HCT116 (cell line): ENCODE measurements around the gene DFFA. TPM values are rescaled to one million over a fixed set of nuclear protein-coding genes. Genes with fewer than 3 reads are reported as not detected.

Experiments used
- ATAC-seq: fragments of 200-7000 bp; cut with Tn5 transposase; 2 replicates; pipeline ENCODE4 v1.9.1; 2020; ENCODE audit warnings: mild to moderate bottlenecking, moderate library complexity
- BruUV-seq: library from RNA; stranded (reverse); fragments of 400-500 nt; replicated peaks from 2 replicates; lab custom pipeline; 2021; lab: Mats Ljungman, UMichigan
- CTCF ChIA-PET: fragments of 300-600 bp; sonication (Branson Sonifier 250); formaldehyde crosslinking; loops from one replicate; lab custom pipeline; 2021; ENCODE audit warnings: antibody characterized with exemption; lab: Charles Lee
- POLR2A ChIA-PET: fragments of 300-600, 350-600 bp; sonication (Branson Sonifier 250); formaldehyde crosslinking; loops from one replicate; lab custom pipeline; 2021; ENCODE audit warnings: antibody characterized with exemption; lab: Charles Lee
- RAD21 ChIA-PET, 2 experiments: fragments of 300-600 bp; sonication (Branson Sonifier 250); formaldehyde crosslinking; loops; one replicate each; lab custom pipeline; 2023; ENCODE audit warnings: low total read pairs in 2 of 2; ENCODE audit not compliant: uncharacterized antibody in 2 of 2, unreplicated experiment in 2 of 2, low non-redundant PET in 1 of 2; lab: Charles Lee
- DNase-seq: peaks from one replicate; pipeline ENCODE4 v3.0.0-alpha.2; 2010; ENCODE audit warnings: low read depth, low spot score
- H2AFZ ChIP-seq: fragments of 200-600 bp; shearing (Covaris generic), sonication (generic); 2 replicates; pipeline ENCODE4 v1.6.1; 2017; ENCODE audit warnings: low read depth, mixed run types, mixed read lengths, antibody characterized with exemption, low read length; ENCODE audit not compliant: poor library complexity, severe bottlenecking
- H3K27ac ChIP-seq: 2 replicates; pipeline ENCODE4 v1.5.1; 2012; ENCODE audit warnings: low read depth, low read length
- H3K27me3 ChIP-seq: fragments of 200-600 bp; sonication (generic); 2 replicates; pipeline ENCODE4 v1.6.1; 2016; ENCODE audit warnings: mixed run types, low read length, mixed read lengths; ENCODE audit not compliant: insufficient read depth
- H3K36me3 ChIP-seq, 2 experiments: fragments of 200-500 bp in 1 of 2; fragments of 200-600 bp in 1 of 2; sonication (Bioruptor generic) in 1 of 2; sonication (generic) in 1 of 2; 2 replicates each; pipeline versions ENCODE4 v1.5.1 to v1.6.1; 2014 to 2016; ENCODE audit warnings: low read length in 2 of 2, inconsistent platforms in 1 of 2, mixed read lengths in 1 of 2, mixed run types in 1 of 2; ENCODE audit not compliant: insufficient read depth in 2 of 2, control insufficient read depth in 1 of 2
- H3K4me1 ChIP-seq, 2 experiments: fragments of 200-600 bp in 1 of 2; sonication (generic) in 1 of 2; 2 replicates each; pipeline versions ENCODE4 v1.5.1 to v1.6.1; 2012 to 2017; ENCODE audit warnings: low read length in 2 of 2, inconsistent platforms in 1 of 2, mild to moderate bottlenecking in 1 of 2, mixed read lengths in 1 of 2, mixed run types in 1 of 2, moderate library complexity in 1 of 2; ENCODE audit not compliant: insufficient read depth in 2 of 2, control insufficient read depth in 1 of 2
- H3K4me2 ChIP-seq: fragments of 200-600 bp; sonication (generic); 2 replicates; pipeline ENCODE4 v1.6.1; 2017; ENCODE audit warnings: mixed run types, low read length, mixed read lengths
- H3K4me3 ChIP-seq, 2 experiments: fragments of 200-600 bp in 1 of 2; sonication (generic) in 1 of 2; replicated peaks in 1 of 2; 2 replicates each; pipeline ENCODE4 v1.5.1; 2011 to 2016; ENCODE audit warnings: low read length in 2 of 2, control low read depth in 1 of 2, low read depth in 1 of 2, mild to moderate bottlenecking in 1 of 2, mixed read lengths in 1 of 2, mixed run types in 1 of 2
- H3K79me2 ChIP-seq: fragments of 200-600 bp; sonication (generic); 2 replicates; pipeline ENCODE4 v1.6.1; 2017; ENCODE audit warnings: mild to moderate bottlenecking, mixed run types, low read length, moderate library complexity, mixed read lengths; ENCODE audit not compliant: insufficient read depth
- H3K9ac ChIP-seq: fragments of 200-600 bp; sonication (generic); 2 replicates; pipeline ENCODE4 v1.6.1; 2016; ENCODE audit warnings: low read length, mixed read lengths
- H3K9me2 ChIP-seq: fragments of 200-600 bp; sonication (generic), shearing (Covaris generic); 2 replicates; pipeline ENCODE4 v1.6.1; 2017; ENCODE audit warnings: mixed run types, mild to moderate bottlenecking, moderate library complexity; ENCODE audit not compliant: insufficient read depth
- H3K9me3 ChIP-seq, 2 experiments: fragments of 200-500 bp in 1 of 2; fragments of 200-600 bp in 1 of 2; sonication (Bioruptor generic) in 1 of 2; sonication (generic) in 1 of 2; 2 replicates each; pipeline ENCODE4 v1.6.1; 2014 to 2017; ENCODE audit warnings: low read length in 2 of 2, mixed read lengths in 2 of 2, inconsistent platforms in 1 of 2, low read depth in 1 of 2, mild to moderate bottlenecking in 1 of 2, mixed run types in 1 of 2, moderate library complexity in 1 of 2; ENCODE audit not compliant: control insufficient read depth in 1 of 2, insufficient read depth in 1 of 2
- H4K20me1 ChIP-seq: fragments of 200-600 bp; sonication (generic), shearing (Covaris generic); 2 replicates; pipeline ENCODE4 v1.6.1; 2017; ENCODE audit warnings: mixed run types, mild to moderate bottlenecking, moderate library complexity; ENCODE audit not compliant: insufficient read depth
- CBX3 ChIP-seq: IDR thresholded peaks from 2 replicates; pipeline ENCODE4 v1.6.1; 2012; ENCODE audit warnings: low read depth
- CEBPB ChIP-seq: IDR thresholded peaks from 2 replicates; pipeline ENCODE4 v1.6.1; 2012; ENCODE audit warnings: low read depth
- EGR1 ChIP-seq: IDR thresholded peaks from 2 replicates; pipeline ENCODE4 v1.6.1; 2012; ENCODE audit warnings: low read depth
- ELF1 ChIP-seq: IDR thresholded peaks from 2 replicates; pipeline ENCODE4 v1.6.1; 2012; ENCODE audit warnings: low read depth, borderline replicate concordance
- EZH2 ChIP-seq: fragments of 200-600 bp; sonication (generic); IDR thresholded peaks from 2 replicates; pipeline ENCODE4 v1.6.1; 2017; ENCODE audit warnings: antibody characterized with exemption, mixed run types
- EZH2phosphoT487 ChIP-seq: fragments of 200-600 bp; IDR thresholded peaks from 2 replicates; pipeline ENCODE4 v1.6.1; 2018; ENCODE audit warnings: antibody characterized with exemption, borderline replicate concordance
- JUND ChIP-seq: IDR thresholded peaks from 2 replicates; pipeline ENCODE4 v1.6.1; 2012
- POLR2AphosphoS5 ChIP-seq: IDR thresholded peaks from 2 replicates; pipeline ENCODE4 v1.6.1; 2011; ENCODE audit warnings: mild to moderate bottlenecking, low read depth, low read length, moderate library complexity
- RAD21 ChIP-seq: IDR thresholded peaks from 2 replicates; pipeline ENCODE4 v1.6.1; 2012; ENCODE audit warnings: low read depth, mild to moderate bottlenecking
- SIN3A ChIP-seq: IDR thresholded peaks from 2 replicates; pipeline ENCODE4 v1.6.1; 2012; ENCODE audit warnings: low read depth
- SP1 ChIP-seq: IDR thresholded peaks from 2 replicates; pipeline ENCODE4 v1.6.1; 2012; ENCODE audit warnings: low read depth
- SRF ChIP-seq: IDR thresholded peaks from 2 replicates; pipeline ENCODE4 v1.6.1; 2012; ENCODE audit warnings: low read depth
- TCF7L2 ChIP-seq: IDR thresholded peaks from 2 replicates; pipeline ENCODE4 v1.7.0; 2011; ENCODE audit warnings: borderline replicate concordance, inconsistent platforms; ENCODE audit not compliant: insufficient read depth, insufficient read length; ENCODE audit errors: extremely low read depth
- YY1 ChIP-seq: IDR thresholded peaks from 2 replicates; pipeline ENCODE4 v1.6.1; 2011; ENCODE audit warnings: low read length, low read depth, moderate library complexity, mild to moderate bottlenecking; ENCODE audit not compliant: insufficient replicate concordance; ENCODE audit errors: extremely low read depth
- ZFX ChIP-seq: fragments of 450-650 bp; IDR thresholded peaks from 2 replicates; pipeline ENCODE4 v1.6.1; 2017
- ZNF274 ChIP-seq: fragments of 200-500 bp; sonication (Bioruptor generic); IDR thresholded peaks from 2 replicates; pipeline ENCODE4 v1.6.1; 2014; ENCODE audit warnings: mild to moderate bottlenecking, low read depth, low read length, inconsistent platforms
- intact Hi-C: fragments of 100-400 bp; cut with micrococcal nuclease; formaldehyde crosslinking; loops from 2 replicates; pipeline ENCODE4 v1.10.0; 2022
- total RNA-seq: library from RNA; stranded (reverse); gene quantifications from one replicate; pipeline ENCODE4 v1.2.1, GENCODE V29; 2021; ENCODE audit not compliant: unreplicated experiment
- TF ChIP-seq, protein P1 (sequence below), 3 experiments: fragments of 200-600 bp in 1 of 3; sonication (generic) in 1 of 3; IDR thresholded peaks in 2 of 3; conservative IDR thresholded peaks in 1 of 3; 2 replicates each; pipeline ENCODE4 v1.5.1; 2012 to 2017; ENCODE audit warnings: low read depth in 2 of 3, low read length in 2 of 3, antibody characterized with exemption in 1 of 3, borderline replicate concordance in 1 of 3, control low read depth in 1 of 3, mild to moderate bottlenecking in 1 of 3, mixed read lengths in 1 of 3, mixed run types in 1 of 3, moderate library complexity in 1 of 3; ENCODE audit not compliant: insufficient read depth in 1 of 3
- TF ChIP-seq, protein P2 (sequence below): IDR thresholded peaks from 2 replicates; pipeline ENCODE4 v1.6.1; 2012
- TF ChIP-seq, protein P3 (sequence below): IDR thresholded peaks from 2 replicates; pipeline ENCODE4 v1.6.1; 2011; ENCODE audit warnings: mild to moderate bottlenecking, low read length, moderate library complexity; ENCODE audit not compliant: insufficient replicate concordance; ENCODE audit errors: extremely low read depth
- TF ChIP-seq, protein P4 (sequence below): IDR thresholded peaks from 2 replicates; pipeline ENCODE4 v1.6.1; 2012; ENCODE audit warnings: low read depth

DFFA gene
- total RNA-seq, 1 experiment from 2014 or later = 67.7 TPM

DNA sequence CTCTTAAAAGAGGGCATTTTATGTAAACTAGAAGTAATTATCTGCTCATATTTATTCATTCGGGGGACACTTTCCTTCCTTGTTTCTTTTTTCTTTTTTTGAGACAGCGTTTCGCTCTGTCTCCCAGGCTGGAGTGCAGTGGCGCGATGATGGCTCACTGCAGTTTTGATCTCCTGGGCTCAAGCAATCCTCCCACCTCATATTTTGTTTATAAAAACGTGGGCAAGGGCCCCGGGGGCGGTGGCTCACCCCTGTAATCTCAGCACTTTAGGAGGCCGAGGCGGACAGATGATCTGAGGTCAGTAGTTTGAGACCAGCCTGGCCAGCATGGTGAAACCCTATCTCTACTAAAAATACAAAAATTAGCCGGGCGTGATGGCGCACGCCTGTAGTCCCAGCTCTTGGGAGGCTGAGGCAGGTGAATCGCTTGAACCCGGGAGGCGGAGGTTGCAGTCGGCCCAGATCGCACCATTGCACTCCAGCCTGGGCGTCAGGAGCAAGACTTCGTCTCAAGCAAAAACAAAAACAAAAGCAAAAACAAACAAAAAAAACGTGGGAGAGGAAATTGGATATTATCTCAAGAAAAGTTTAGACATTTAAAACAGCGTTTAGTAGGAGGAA lies 926 bp upstream of the DFFA start:
- intact Hi-C loops = no loop called here
- H3K4me1 ChIP-seq = peaks cover 0 to 36% of the 10 kb centered on the region in 2 experiments; a peak in 3 of 4 replicates
- POLR2A ChIA-PET = no interaction called here
- no peak for ATAC-seq
- CTCF ChIA-PET = no interaction called here
- DNase-seq = no peak
- H4K20me1 ChIP-seq = no peaks in the 10 kb centered on the region
- TF ChIP-seq EGR1 (no peak), RAD21 (no peak), ZFX (no peak), EZH2 (no peak), CBX3 (no peak), SIN3A (no peak), CEBPB (no peak), POLR2AphosphoS5 (no peak), TCF7L2 (no peak), SP1 (no peak), ELF1 (no peak), JUND (no peak), YY1 (no peak), EZH2phosphoT487 (no peak), SRF (no peak), ZNF274 (no peak)
- TF ChIP-seq, protein P1, sequence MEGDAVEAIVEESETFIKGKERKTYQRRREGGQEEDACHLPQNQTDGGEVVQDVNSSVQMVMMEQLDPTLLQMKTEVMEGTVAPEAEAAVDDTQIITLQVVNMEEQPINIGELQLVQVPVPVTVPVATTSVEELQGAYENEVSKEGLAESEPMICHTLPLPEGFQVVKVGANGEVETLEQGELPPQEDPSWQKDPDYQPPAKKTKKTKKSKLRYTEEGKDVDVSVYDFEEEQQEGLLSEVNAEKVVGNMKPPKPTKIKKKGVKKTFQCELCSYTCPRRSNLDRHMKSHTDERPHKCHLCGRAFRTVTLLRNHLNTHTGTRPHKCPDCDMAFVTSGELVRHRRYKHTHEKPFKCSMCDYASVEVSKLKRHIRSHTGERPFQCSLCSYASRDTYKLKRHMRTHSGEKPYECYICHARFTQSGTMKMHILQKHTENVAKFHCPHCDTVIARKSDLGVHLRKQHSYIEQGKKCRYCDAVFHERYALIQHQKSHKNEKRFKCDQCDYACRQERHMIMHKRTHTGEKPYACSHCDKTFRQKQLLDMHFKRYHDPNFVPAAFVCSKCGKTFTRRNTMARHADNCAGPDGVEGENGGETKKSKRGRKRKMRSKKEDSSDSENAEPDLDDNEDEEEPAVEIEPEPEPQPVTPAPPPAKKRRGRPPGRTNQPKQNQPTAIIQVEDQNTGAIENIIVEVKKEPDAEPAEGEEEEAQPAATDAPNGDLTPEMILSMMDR (IDR thresholded peaks at IDR 0.05 in 2 of 3, conservative IDR thresholded peaks at IDR 0.05 in 1 of 3; ENCODE audit: borderline replicate concordance in 1 of 3, insufficient read depth in 1 of 3, low read depth in 2 of 3, low read length in 2 of 3) = no peak
- TF ChIP-seq, protein P2, sequence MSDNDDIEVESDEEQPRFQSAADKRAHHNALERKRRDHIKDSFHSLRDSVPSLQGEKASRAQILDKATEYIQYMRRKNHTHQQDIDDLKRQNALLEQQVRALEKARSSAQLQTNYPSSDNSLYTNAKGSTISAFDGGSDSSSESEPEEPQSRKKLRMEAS = no peak
- TF ChIP-seq, protein P3, sequence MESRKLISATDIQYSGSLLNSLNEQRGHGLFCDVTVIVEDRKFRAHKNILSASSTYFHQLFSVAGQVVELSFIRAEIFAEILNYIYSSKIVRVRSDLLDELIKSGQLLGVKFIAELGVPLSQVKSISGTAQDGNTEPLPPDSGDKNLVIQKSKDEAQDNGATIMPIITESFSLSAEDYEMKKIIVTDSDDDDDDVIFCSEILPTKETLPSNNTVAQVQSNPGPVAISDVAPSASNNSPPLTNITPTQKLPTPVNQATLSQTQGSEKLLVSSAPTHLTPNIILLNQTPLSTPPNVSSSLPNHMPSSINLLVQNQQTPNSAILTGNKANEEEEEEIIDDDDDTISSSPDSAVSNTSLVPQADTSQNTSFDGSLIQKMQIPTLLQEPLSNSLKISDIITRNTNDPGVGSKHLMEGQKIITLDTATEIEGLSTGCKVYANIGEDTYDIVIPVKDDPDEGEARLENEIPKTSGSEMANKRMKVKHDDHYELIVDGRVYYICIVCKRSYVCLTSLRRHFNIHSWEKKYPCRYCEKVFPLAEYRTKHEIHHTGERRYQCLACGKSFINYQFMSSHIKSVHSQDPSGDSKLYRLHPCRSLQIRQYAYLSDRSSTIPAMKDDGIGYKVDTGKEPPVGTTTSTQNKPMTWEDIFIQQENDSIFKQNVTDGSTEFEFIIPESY = no peak
- TF ChIP-seq, protein P4, sequence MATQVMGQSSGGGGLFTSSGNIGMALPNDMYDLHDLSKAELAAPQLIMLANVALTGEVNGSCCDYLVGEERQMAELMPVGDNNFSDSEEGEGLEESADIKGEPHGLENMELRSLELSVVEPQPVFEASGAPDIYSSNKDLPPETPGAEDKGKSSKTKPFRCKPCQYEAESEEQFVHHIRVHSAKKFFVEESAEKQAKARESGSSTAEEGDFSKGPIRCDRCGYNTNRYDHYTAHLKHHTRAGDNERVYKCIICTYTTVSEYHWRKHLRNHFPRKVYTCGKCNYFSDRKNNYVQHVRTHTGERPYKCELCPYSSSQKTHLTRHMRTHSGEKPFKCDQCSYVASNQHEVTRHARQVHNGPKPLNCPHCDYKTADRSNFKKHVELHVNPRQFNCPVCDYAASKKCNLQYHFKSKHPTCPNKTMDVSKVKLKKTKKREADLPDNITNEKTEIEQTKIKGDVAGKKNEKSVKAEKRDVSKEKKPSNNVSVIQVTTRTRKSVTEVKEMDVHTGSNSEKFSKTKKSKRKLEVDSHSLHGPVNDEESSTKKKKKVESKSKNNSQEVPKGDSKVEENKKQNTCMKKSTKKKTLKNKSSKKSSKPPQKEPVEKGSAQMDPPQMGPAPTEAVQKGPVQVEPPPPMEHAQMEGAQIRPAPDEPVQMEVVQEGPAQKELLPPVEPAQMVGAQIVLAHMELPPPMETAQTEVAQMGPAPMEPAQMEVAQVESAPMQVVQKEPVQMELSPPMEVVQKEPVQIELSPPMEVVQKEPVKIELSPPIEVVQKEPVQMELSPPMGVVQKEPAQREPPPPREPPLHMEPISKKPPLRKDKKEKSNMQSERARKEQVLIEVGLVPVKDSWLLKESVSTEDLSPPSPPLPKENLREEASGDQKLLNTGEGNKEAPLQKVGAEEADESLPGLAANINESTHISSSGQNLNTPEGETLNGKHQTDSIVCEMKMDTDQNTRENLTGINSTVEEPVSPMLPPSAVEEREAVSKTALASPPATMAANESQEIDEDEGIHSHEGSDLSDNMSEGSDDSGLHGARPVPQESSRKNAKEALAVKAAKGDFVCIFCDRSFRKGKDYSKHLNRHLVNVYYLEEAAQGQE = no peak
- no peak overlapping the region for H3K4me3 ChIP-seq
- peak overlapping the region; percentile 94; the same call in 1 of the 2 replicates for H3K4me2 ChIP-seq
- peak overlapping the region; percentile 25; the same call in 1 of the 2 replicates for H3K27ac ChIP-seq
- H2AFZ ChIP-seq = peak overlapping the region; percentile 96
- BruUV-seq = no TSS peak
- RAD21 ChIA-PET = no interaction called here
- H3K9ac ChIP-seq = no peak overlapping the region
- H3K36me3 ChIP-seq = peaks cover 10 to 11% of the 10 kb centered on the region in 2 experiments
- no peaks in the 10 kb centered on the region for H3K9me3 ChIP-seq
- no peaks in the 10 kb centered on the region for H3K27me3 ChIP-seq
- no peaks in the 10 kb centered on the region for H3K9me2 ChIP-seq
- H3K79me2 ChIP-seq = peaks cover 68% of the 10 kb centered on the region
